Colonic mucosa (tissue), 4 donors: ENCODE measurements around the gene S1PR3. TPM values are rescaled to one million over a fixed set of nuclear protein-coding genes. Genes with fewer than 3 reads are reported as not detected.

Source experiments
- DNase-seq: peaks from one replicate; pipeline ENCODE4 v3.0.0-alpha.2; 2020
- H3K27ac ChIP-seq: fragments of 200-600 bp; one replicate; pipeline ENCODE4 v1.8.0; 2021
- H3K27me3 ChIP-seq: fragments of 200-600 bp; one replicate; pipeline ENCODE4 v1.8.0; 2021
- H3K36me3 ChIP-seq: fragments of 200-600 bp; one replicate; pipeline ENCODE4 v1.8.0; 2021
- H3K4me1 ChIP-seq: fragments of 200-600 bp; one replicate; pipeline ENCODE4 v1.8.0; 2021; ENCODE audit warnings: mild to moderate bottlenecking
- H3K4me3 ChIP-seq: fragments of 200-600 bp; one replicate; pipeline ENCODE4 v1.8.0; 2021
- H3K9ac ChIP-seq, 2 donors: one replicate each; pipeline ENCODE4 v1.7.0; 2013; ENCODE audit warnings: control low read depth in 2 of 2, low read depth in 2 of 2, low read length in 2 of 2
- H3K9me3 ChIP-seq: fragments of 200-600 bp; one replicate; pipeline ENCODE4 v1.8.0; 2021
- intact Hi-C: fragments of 100-400 bp; cut with DNase I; formaldehyde crosslinking; loops from one replicate; pipeline ENCODE4 v1.14.1; 2022
- total RNA-seq, 2 donors: library from RNA; stranded (reverse); fragmentation: NEBNext Ultra II Directional in 1 of 2; extraction: Animal tissue kit (Norgen Biotek cat#: 25700) in 1 of 2; gene quantifications; one replicate each; pipeline ENCODE4 v1.2.1, GENCODE V29; 2021
- TF ChIP-seq, protein P1 (sequence below): fragments of 200-600 bp; IDR thresholded peaks from one replicate; pipeline ENCODE4 v1.8.0; 2022; ENCODE audit warnings: antibody characterized with exemption, mild to moderate bottlenecking
- donor health status: healthy.
- donor health status: DM: no; HTN: no; CAD: no.
- donor health status: DM: no; HTN: no; CAD: no.

Gene S1PR3
- total RNA-seq, 2 donors from 2014 or later: 0.67 to 3.2 TPM

DNA sequence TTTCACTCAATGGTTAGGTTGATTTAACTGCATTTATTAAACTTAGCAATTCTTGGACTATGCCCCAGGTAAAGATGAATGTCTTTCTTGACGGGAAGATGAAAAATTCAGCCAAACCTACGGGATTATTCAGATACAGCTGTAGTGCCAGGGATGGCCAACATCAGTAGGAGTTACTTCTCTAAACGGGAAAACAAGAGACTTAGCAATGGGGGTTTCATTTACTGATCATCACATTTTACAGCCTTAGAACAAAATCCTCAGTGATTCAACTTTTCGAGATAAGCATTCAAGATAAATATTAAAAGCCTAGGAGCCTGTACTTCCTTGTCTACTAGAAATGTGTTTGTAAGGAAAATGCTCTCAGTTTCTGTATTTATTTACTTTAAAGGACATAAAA lies 46.1 kb downstream of the S1PR3 start:
- Histone ChIP-seq H3K27ac (no peak overlapping the region), H3K36me3 (no peaks in the 10 kb centered on the region), H3K27me3 (no peaks in the 10 kb centered on the region), H3K4me3 (no peak overlapping the region), H3K9me3 (no peaks in the 10 kb centered on the region), H3K9ac (no peak overlapping the region), H3K4me1 (no peaks in the 10 kb centered on the region)
- intact Hi-C loops: no loop called here
- TF ChIP-seq, protein P1, sequence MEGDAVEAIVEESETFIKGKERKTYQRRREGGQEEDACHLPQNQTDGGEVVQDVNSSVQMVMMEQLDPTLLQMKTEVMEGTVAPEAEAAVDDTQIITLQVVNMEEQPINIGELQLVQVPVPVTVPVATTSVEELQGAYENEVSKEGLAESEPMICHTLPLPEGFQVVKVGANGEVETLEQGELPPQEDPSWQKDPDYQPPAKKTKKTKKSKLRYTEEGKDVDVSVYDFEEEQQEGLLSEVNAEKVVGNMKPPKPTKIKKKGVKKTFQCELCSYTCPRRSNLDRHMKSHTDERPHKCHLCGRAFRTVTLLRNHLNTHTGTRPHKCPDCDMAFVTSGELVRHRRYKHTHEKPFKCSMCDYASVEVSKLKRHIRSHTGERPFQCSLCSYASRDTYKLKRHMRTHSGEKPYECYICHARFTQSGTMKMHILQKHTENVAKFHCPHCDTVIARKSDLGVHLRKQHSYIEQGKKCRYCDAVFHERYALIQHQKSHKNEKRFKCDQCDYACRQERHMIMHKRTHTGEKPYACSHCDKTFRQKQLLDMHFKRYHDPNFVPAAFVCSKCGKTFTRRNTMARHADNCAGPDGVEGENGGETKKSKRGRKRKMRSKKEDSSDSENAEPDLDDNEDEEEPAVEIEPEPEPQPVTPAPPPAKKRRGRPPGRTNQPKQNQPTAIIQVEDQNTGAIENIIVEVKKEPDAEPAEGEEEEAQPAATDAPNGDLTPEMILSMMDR: no peak
- no peak for DNase-seq

DNA sequence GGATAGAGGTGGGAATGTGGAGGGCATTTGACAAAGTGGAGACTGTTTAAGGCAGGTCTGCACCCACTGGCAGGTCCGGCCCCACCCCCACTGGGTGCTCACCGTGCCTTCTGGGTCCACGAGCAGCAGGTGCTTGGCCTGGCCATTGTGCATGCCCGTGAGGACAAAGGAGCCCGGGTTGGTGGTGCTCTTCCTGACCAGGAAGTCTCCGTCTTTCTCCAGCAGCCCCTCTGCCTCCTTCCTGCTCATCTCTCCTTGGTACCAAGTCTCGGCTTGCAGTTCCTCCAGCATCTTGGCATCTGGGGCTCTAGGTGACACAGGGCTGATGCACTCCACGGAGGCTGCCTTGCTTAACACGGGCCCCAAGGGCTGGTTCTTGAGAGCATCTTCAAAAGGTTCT lies 46.6 kb downstream of the S1PR3 start:
- Histone ChIP-seq H3K4me1 (no peaks in the 10 kb centered on the region), H3K4me3 (no peak overlapping the region), H3K27me3 (no peaks in the 10 kb centered on the region), H3K9ac (no peak overlapping the region), H3K27ac (no peak overlapping the region), H3K36me3 (no peaks in the 10 kb centered on the region), H3K9me3 (no peaks in the 10 kb centered on the region)
- intact Hi-C loops: no loop called here
- TF ChIP-seq, protein P1: no peak
- DNase-seq: no peak

- peak; percentile 31 for DNase-seq
- Histone ChIP-seq H3K9me3 (no peaks in the 10 kb centered on the region), H3K27me3 (no peaks in the 10 kb centered on the region), H3K36me3 (no peaks in the 10 kb centered on the region), H3K27ac (no peak overlapping the region), H3K4me3 (no peak overlapping the region), H3K9ac (no peak overlapping the region), H3K4me1 (no peaks in the 10 kb centered on the region)
- TF ChIP-seq, protein P1: no peak
- intact Hi-C loops: no loop called here
Measured at GRCh38 chr9:89038382-89039103, 47.3 kb downstream of the S1PR3 start.

DNA sequence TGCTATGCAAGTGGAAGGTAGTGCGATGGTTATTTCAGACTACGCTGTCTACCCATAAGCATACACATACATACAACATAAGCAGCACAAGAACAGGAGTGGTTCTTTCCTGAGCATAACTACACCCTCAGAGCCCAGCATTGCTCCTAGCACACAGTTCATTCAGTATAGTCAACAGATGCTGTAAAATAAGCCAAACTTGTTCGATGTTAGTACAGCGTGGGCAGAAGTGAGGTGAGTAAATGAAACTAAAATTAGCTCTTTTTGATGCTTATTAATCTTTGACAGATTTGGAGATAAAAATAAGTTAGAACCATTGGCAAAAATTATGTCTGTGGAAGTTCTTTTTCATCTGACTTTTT lies 47.8 kb downstream of the S1PR3 start:
- no peaks in the 10 kb centered on the region for H3K36me3 ChIP-seq
- H3K9ac ChIP-seq: no peak overlapping the region
- intact Hi-C loops: no loop called here
- no peaks in the 10 kb centered on the region for H3K4me1 ChIP-seq
- no peak overlapping the region for H3K27ac ChIP-seq
- no peaks in the 10 kb centered on the region for H3K27me3 ChIP-seq
- no peaks in the 10 kb centered on the region for H3K9me3 ChIP-seq
- DNase-seq: no peak
- no peak overlapping the region for H3K4me3 ChIP-seq
- TF ChIP-seq, protein P1: no peak

DNA sequence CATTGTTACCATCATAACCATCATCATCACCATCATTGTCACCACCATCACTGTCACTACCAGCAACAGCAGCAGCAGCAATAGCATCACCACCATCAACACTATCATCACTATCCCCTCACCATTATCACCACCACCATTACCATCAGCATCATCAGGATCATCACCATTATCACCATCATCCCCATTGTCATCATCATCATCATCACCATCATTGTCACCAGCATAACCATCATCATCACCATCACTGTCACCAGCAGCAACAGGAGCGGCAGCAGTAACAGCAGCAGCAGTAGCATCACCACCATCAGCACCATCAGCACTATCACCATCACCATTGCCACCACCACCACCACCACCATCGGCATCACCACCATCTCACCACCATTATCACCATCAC lies 48.4 kb downstream of the S1PR3 start:
- Histone ChIP-seq H3K36me3 (no peaks in the 10 kb centered on the region), H3K4me1 (no peaks in the 10 kb centered on the region), H3K9me3 (no peaks in the 10 kb centered on the region), H3K27ac (no peak overlapping the region), H3K9ac (no peak overlapping the region), H3K4me3 (no peak overlapping the region), H3K27me3 (no peaks in the 10 kb centered on the region)
- intact Hi-C loops: no loop called here
- TF ChIP-seq, protein P1: no peak
- no peak for DNase-seq
